Measurements from ENCODE around the gene ART4. TPM values are rescaled to one million over a fixed set of nuclear protein-coding genes. Genes with fewer than 3 reads are reported as not detected.

Gene ART4
- total and polyA plus RNA-seq, 2 donors (not counting 3 experiments of a cell fraction or from before 2014, with no cell fraction given) = 12.5 to 54.7 TPM

DNA sequence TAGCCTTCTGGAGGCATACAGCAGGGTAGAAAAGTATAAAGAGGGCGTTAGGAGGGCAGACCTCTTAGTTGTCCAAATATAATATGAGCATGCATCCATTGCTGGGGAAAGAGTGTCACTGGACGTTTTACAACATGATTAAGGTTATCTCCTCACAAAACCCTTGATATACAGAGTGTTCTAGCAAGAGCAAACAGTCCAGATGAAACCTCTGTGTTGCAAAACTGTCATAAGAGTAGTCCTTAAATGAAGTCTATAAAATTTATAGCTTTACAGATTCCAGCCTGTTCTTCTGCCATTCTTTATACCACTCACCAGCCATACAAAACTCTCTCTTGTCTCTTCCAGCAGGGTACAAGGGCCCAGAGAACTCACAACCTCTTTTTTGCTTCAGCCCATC is 61.8 kb downstream of the ART4 start:
- DNase-seq (ENCODE audit: low read depth, low spot score) (no peak), FAIRE-seq (no peak)
- intact Hi-C loops (cut with micrococcal nuclease) (no loop called here), dilution Hi-C loops (cut with MboI; ENCODE audit: extremely low pct_ligation_motif_present, low sequenced_read_pairs) (no loop called here)
- Histone ChIP-seq H2AFZ (ENCODE audit: low read depth, low read length) (no peak overlapping the region), H3K27me3 (ENCODE audit: control insufficient read depth in 2 of 2, insufficient read depth in 2 of 2, low read length in 2 of 2) (no peaks in the 10 kb centered on the region), H3K9ac (replicated peaks; ENCODE audit: extremely low read depth, insufficient read depth, low read length) (no peak overlapping the region), H3K27ac (ENCODE audit: insufficient read depth, low read depth, low read length) (no peak overlapping the region), H3K9me3 (replicated peaks; ENCODE audit: control insufficient read depth, insufficient read depth, low read length) (no peaks in the 10 kb centered on the region), H3K4me2 (ENCODE audit: insufficient read depth, low read length) (no peak overlapping the region), H3K4me3 (replicated peaks in 1 of 3; ENCODE audit: insufficient read depth in 1 of 3, low read depth in 1 of 3, low read length in 3 of 3) (no peak overlapping the region), H3K9me1 (replicated peaks; ENCODE audit: control insufficient read depth, extremely low read depth, insufficient read depth, low read length) (no peaks in the 10 kb centered on the region), H3K79me2 (ENCODE audit: control insufficient read depth, insufficient read depth, low read length) (no peaks in the 10 kb centered on the region), H3K4me1 (ENCODE audit: control insufficient read depth, extremely low read depth, insufficient read depth, low read length) (peaks cover 3% of the 10 kb centered on the region), H4K20me1 (replicated peaks; ENCODE audit: control insufficient read depth, extremely low read depth, insufficient read depth, low read length) (no peaks in the 10 kb centered on the region), H3K36me3 (ENCODE audit: control insufficient read depth in 2 of 2, extremely low read depth in 1 of 2, insufficient read depth in 2 of 2, low read length in 2 of 2) (peaks cover 0 to 9% of the 10 kb centered on the region in 2 experiments)
- no TSS peak for BruUV-seq (replicated peaks)
- TF ChIP-seq MYC (IDR thresholded peaks at IDR 0.05; ENCODE audit: low read depth, low read length) (no peak), MAX (IDR thresholded peaks at IDR 0.05; ENCODE audit: insufficient read depth, insufficient read length) (no peak), JUN (IDR thresholded peaks at IDR 0.05; ENCODE audit: borderline replicate concordance, insufficient read depth, insufficient read length, low read depth) (no peak), FOS (IDR thresholded peaks at IDR 0.05; ENCODE audit: borderline replicate concordance, insufficient read depth, low read length) (no peak), POLR2AphosphoS5 (IDR thresholded peaks at IDR 0.05; ENCODE audit: insufficient read depth, low read depth, low read length) (no peak)
- POLR2A ChIA-PET = interaction anchor here (1.4 kb wide), 1 partner anchor 11 kb away, joined by 4 read pairs; a partner anchor contains a TSS
- CTCF ChIA-PET = interaction anchor here (0.9 to 2.1 kb wide), 3 partner anchors 12 to 25 kb away, joined by 3 to 6 read pairs (median 4); no protein-coding TSS in a partner anchor

GRCh38 chr12:14780859-14781258 is 62.5 kb downstream of the ART4 start:
- H3K4me1 ChIP-seq (ENCODE audit: control insufficient read depth, extremely low read depth, insufficient read depth, low read length) = peaks cover 10% of the 10 kb centered on the region
- H4K20me1 ChIP-seq (replicated peaks; ENCODE audit: control insufficient read depth, extremely low read depth, insufficient read depth, low read length) = no peaks in the 10 kb centered on the region
- no peaks in the 10 kb centered on the region for H3K9me3 ChIP-seq (replicated peaks; ENCODE audit: control insufficient read depth, insufficient read depth, low read length)
- H3K27ac ChIP-seq (ENCODE audit: insufficient read depth, low read depth, low read length) = no peak overlapping the region
- intact Hi-C loops (cut with micrococcal nuclease) (no loop called here), dilution Hi-C loops (cut with MboI; ENCODE audit: extremely low pct_ligation_motif_present, low sequenced_read_pairs) (no loop called here)
- no peak overlapping the region for H3K4me2 ChIP-seq (ENCODE audit: insufficient read depth, low read length)
- H3K9me1 ChIP-seq (replicated peaks; ENCODE audit: control insufficient read depth, extremely low read depth, insufficient read depth, low read length) = no peaks in the 10 kb centered on the region
- ChIA-PET CTCF (interaction anchor here (1.0 to 2.1 kb wide), 2 partner anchors 25 to 215 kb away, joined by 3 to 6 read pairs; no protein-coding TSS in a partner anchor), POLR2A (no interaction called here)
- peaks cover 5% of the 10 kb centered on the region for H3K79me2 ChIP-seq (ENCODE audit: control insufficient read depth, insufficient read depth, low read length)
- H3K9ac ChIP-seq (replicated peaks; ENCODE audit: extremely low read depth, insufficient read depth, low read length) = no peak overlapping the region
- FAIRE-seq = no peak
- no peak for TF ChIP-seq GATA2 (IDR thresholded peaks at IDR 0.05; ENCODE audit: insufficient read depth, insufficient read length, low read depth, low read length)
- no peak for TF ChIP-seq CTCF (IDR thresholded peaks at IDR 0.05; ENCODE audit: extremely low read depth in 1 of 2, insufficient read depth in 1 of 2, low read depth in 1 of 2, low read length in 2 of 2)
- no peak for TF ChIP-seq JUN (IDR thresholded peaks at IDR 0.05; ENCODE audit: borderline replicate concordance, insufficient read depth, insufficient read length, low read depth)
- TF ChIP-seq POLR2AphosphoS5 (IDR thresholded peaks at IDR 0.05; ENCODE audit: insufficient read depth, low read depth, low read length) = no peak
- no peak for TF ChIP-seq MYC (IDR thresholded peaks at IDR 0.05; ENCODE audit: low read depth, low read length)
- TF ChIP-seq EZH2 (IDR thresholded peaks at IDR 0.05; ENCODE audit: borderline replicate concordance, low read depth, low read length, severe bottlenecking) = no peak
- TF ChIP-seq FOS (IDR thresholded peaks at IDR 0.05; ENCODE audit: borderline replicate concordance, insufficient read depth, low read length) = no peak
- no peak for TF ChIP-seq MAX (IDR thresholded peaks at IDR 0.05; ENCODE audit: insufficient read depth, insufficient read length)
- no peak for TF ChIP-seq POLR2A (IDR thresholded peaks at IDR 0.05; ENCODE audit: low read depth, low read length)
- H3K36me3 ChIP-seq (ENCODE audit: control insufficient read depth in 2 of 2, extremely low read depth in 1 of 2, insufficient read depth in 2 of 2, low read length in 2 of 2) = peaks cover 0 to 6% of the 10 kb centered on the region in 2 experiments
- no peak overlapping the region for H2AFZ ChIP-seq (ENCODE audit: low read depth, low read length)
- H3K4me3 ChIP-seq (replicated peaks in 1 of 3; ENCODE audit: insufficient read depth in 1 of 3, low read depth in 1 of 3, low read length in 3 of 3) = no peak overlapping the region
- BruUV-seq (replicated peaks) = no TSS peak
- no peak for DNase-seq (ENCODE audit: low read depth, low spot score)
- H3K27me3 ChIP-seq (ENCODE audit: control insufficient read depth in 2 of 2, insufficient read depth in 2 of 2, low read length in 2 of 2) = no peaks in the 10 kb centered on the region
